ENCODE measurements around the gene ZNF215.

- TF ChIP-seq, protein P1, sequence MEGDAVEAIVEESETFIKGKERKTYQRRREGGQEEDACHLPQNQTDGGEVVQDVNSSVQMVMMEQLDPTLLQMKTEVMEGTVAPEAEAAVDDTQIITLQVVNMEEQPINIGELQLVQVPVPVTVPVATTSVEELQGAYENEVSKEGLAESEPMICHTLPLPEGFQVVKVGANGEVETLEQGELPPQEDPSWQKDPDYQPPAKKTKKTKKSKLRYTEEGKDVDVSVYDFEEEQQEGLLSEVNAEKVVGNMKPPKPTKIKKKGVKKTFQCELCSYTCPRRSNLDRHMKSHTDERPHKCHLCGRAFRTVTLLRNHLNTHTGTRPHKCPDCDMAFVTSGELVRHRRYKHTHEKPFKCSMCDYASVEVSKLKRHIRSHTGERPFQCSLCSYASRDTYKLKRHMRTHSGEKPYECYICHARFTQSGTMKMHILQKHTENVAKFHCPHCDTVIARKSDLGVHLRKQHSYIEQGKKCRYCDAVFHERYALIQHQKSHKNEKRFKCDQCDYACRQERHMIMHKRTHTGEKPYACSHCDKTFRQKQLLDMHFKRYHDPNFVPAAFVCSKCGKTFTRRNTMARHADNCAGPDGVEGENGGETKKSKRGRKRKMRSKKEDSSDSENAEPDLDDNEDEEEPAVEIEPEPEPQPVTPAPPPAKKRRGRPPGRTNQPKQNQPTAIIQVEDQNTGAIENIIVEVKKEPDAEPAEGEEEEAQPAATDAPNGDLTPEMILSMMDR (conservative IDR thresholded peaks at IDR 0.05; ENCODE audit: low read length): no peak
- TF ChIP-seq EZH2phosphoT487 (IDR thresholded peaks at IDR 0.05; ENCODE audit: borderline replicate concordance, low read depth, low read length): no peak
Observed at GRCh38 chr11:6928916-6929315, 2.7 kb downstream of the ZNF215 start.

All from OCI-LY7 (cell line).